Measurements from ENCODE around the gene INIP. TPM values are rescaled to one million over a fixed set of nuclear protein-coding genes. Genes with fewer than 3 reads are reported as not detected.
"Not testable (repeated sequence)": the region's sequence is repeated elsewhere in the genome, so short reads cannot be mapped to it uniquely, and the experiment has no call there.

The INIP gene
- total RNA-seq, 1 donor from 2014 or later = 26.6 TPM

GRCh38 chr9:112694706-112695555, 23.0 kb downstream of the INIP start:
- TF ChIP-seq, protein P1, sequence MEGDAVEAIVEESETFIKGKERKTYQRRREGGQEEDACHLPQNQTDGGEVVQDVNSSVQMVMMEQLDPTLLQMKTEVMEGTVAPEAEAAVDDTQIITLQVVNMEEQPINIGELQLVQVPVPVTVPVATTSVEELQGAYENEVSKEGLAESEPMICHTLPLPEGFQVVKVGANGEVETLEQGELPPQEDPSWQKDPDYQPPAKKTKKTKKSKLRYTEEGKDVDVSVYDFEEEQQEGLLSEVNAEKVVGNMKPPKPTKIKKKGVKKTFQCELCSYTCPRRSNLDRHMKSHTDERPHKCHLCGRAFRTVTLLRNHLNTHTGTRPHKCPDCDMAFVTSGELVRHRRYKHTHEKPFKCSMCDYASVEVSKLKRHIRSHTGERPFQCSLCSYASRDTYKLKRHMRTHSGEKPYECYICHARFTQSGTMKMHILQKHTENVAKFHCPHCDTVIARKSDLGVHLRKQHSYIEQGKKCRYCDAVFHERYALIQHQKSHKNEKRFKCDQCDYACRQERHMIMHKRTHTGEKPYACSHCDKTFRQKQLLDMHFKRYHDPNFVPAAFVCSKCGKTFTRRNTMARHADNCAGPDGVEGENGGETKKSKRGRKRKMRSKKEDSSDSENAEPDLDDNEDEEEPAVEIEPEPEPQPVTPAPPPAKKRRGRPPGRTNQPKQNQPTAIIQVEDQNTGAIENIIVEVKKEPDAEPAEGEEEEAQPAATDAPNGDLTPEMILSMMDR (IDR thresholded peaks at IDR 0.05) = no peak
- H3K36me3 Mint-ChIP-seq (ENCODE audit: unreplicated experiment) = peaks cover 22% of the 10 kb centered on the region
- H3K4me1 Mint-ChIP-seq (ENCODE audit: unreplicated experiment) = no peaks in the 10 kb centered on the region
- H3K27ac Mint-ChIP-seq (ENCODE audit: unreplicated experiment) = no peak overlapping the region
- DNase-seq (ENCODE audit: extremely low spot score, unreplicated experiment) = no peak
- H3K27me3 Mint-ChIP-seq (ENCODE audit: unreplicated experiment) = no peaks in the 10 kb centered on the region
- no peak overlapping the region for H3K4me3 Mint-ChIP-seq (ENCODE audit: unreplicated experiment)
- H3K9me3 Mint-ChIP-seq (ENCODE audit: unreplicated experiment) = no peaks in the 10 kb centered on the region

DNA sequence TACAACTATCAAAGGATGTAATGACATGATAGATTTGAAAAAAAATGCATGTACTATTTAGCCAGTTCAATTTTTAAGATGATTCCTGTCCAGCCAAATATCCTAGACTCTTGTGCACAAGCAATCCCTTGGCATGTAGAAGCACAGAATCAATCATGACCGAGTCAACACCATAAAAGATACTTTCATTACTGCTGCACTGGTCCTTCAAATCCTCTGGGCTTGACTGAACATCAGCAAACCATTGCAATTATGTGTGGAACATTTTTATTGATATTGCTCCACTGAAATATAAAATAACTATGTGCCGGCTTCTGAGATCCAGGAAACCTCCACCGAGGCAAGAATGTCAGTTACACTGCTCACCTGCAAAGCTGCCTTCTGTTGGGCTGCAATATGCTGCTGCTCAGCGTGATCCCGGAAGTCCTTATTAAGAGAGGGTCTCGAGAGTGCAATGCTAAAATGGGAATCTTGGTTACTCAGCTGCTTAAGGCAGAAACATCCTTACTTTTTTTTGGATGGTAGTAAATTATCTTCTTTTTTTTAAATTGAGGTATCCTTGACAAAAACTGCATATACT, 28.7 kb downstream of the INIP start:
- TF ChIP-seq, protein P1 (IDR thresholded peaks at IDR 0.05) = no peak
- Mint-ChIP-seq H3K4me3 (ENCODE audit: unreplicated experiment) (no peak overlapping the region), H3K27me3 (ENCODE audit: unreplicated experiment) (no peaks in the 10 kb centered on the region), H3K27ac (ENCODE audit: unreplicated experiment) (no peak overlapping the region), H3K9me3 (ENCODE audit: unreplicated experiment) (no peaks in the 10 kb centered on the region), H3K4me1 (ENCODE audit: unreplicated experiment) (no peaks in the 10 kb centered on the region), H3K36me3 (ENCODE audit: unreplicated experiment) (peaks cover 43% of the 10 kb centered on the region)
- DNase-seq (ENCODE audit: extremely low spot score, unreplicated experiment) = no peak

DNA sequence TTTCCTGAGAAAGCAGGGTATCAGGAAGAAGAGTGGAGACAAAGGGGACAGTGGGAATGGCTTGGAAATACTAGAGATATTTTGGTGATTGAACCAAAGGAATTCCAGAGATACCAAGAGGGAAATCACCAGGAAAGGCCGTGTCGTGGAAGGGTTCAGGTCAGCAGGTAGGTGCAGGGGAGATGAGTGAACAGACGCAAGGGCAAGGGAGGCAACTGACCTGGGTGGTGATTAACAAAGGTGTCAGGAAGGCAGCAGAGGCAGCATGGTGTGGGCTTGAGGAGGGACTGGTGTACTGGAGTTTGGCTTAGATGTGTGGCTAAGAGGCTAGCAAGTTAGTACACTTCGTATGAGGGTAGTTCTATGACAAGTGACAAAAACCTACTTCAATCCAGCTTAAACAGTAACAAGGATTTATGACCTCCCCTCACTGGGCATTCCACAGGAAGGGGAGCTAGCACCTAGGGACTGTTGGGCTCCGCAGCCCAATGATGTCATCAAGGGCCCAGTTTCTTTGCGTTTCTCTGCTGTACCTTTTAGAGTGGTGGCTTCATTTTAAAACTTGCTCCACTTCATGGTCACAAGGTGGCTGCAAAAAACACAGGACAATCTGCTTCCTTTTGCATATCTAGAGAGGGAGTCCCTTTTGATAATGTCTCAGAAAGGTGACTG, 37.0 kb downstream of the INIP start:
- H3K9me3 Mint-ChIP-seq (ENCODE audit: unreplicated experiment) = peaks cover 23% of the 10 kb centered on the region
- H3K4me3 Mint-ChIP-seq (ENCODE audit: unreplicated experiment) = no peak overlapping the region
- TF ChIP-seq, protein P1 (IDR thresholded peaks at IDR 0.05) = no peak
- no peak overlapping the region for H3K27ac Mint-ChIP-seq (ENCODE audit: unreplicated experiment)
- H3K36me3 Mint-ChIP-seq (ENCODE audit: unreplicated experiment) = peaks cover 12% of the 10 kb centered on the region
- DNase-seq (ENCODE audit: extremely low spot score, unreplicated experiment) = no peak
- no peaks in the 10 kb centered on the region for H3K4me1 Mint-ChIP-seq (ENCODE audit: unreplicated experiment)
- H3K27me3 Mint-ChIP-seq (ENCODE audit: unreplicated experiment) = no peaks in the 10 kb centered on the region

GRCh38 chr9:112677040-112677439, 40.9 kb downstream of the INIP start:
- H3K27ac Mint-ChIP-seq (ENCODE audit: unreplicated experiment) = no peak overlapping the region
- no peaks in the 10 kb centered on the region for H3K27me3 Mint-ChIP-seq (ENCODE audit: unreplicated experiment)
- no peak for DNase-seq (ENCODE audit: extremely low spot score, unreplicated experiment)
- H3K4me3 Mint-ChIP-seq (ENCODE audit: unreplicated experiment) = no peak overlapping the region
- peaks cover 23% of the 10 kb centered on the region for H3K9me3 Mint-ChIP-seq (ENCODE audit: unreplicated experiment)
- TF ChIP-seq, protein P1 (IDR thresholded peaks at IDR 0.05) = no peak
- H3K36me3 Mint-ChIP-seq (ENCODE audit: unreplicated experiment) = peaks cover 2% of the 10 kb centered on the region
- no peaks in the 10 kb centered on the region for H3K4me1 Mint-ChIP-seq (ENCODE audit: unreplicated experiment)

GRCh38 chr9:112673221-112673620, 44.7 kb downstream of the INIP start:
- peaks cover 12% of the 10 kb centered on the region for H3K9me3 Mint-ChIP-seq (ENCODE audit: unreplicated experiment)

More at GRCh38 chr9:112673221-112673620, 44.7 kb downstream of the INIP start:
- not testable (repeated sequence) for H3K27me3 Mint-ChIP-seq (ENCODE audit: unreplicated experiment); H3K27ac Mint-ChIP-seq (ENCODE audit: unreplicated experiment); H3K36me3 Mint-ChIP-seq (ENCODE audit: unreplicated experiment); H3K4me3 Mint-ChIP-seq (ENCODE audit: unreplicated experiment); H3K4me1 Mint-ChIP-seq (ENCODE audit: unreplicated experiment); DNase-seq (ENCODE audit: extremely low spot score, unreplicated experiment)
